ENCODE results near the gene UBL4A. TPM values are rescaled to one million over a fixed set of nuclear protein-coding genes. Genes with fewer than 3 reads are reported as not detected.

The UBL4A gene
- total RNA-seq, 2 donors from 2014 or later: 54.6 to 61.0 TPM

DNA sequence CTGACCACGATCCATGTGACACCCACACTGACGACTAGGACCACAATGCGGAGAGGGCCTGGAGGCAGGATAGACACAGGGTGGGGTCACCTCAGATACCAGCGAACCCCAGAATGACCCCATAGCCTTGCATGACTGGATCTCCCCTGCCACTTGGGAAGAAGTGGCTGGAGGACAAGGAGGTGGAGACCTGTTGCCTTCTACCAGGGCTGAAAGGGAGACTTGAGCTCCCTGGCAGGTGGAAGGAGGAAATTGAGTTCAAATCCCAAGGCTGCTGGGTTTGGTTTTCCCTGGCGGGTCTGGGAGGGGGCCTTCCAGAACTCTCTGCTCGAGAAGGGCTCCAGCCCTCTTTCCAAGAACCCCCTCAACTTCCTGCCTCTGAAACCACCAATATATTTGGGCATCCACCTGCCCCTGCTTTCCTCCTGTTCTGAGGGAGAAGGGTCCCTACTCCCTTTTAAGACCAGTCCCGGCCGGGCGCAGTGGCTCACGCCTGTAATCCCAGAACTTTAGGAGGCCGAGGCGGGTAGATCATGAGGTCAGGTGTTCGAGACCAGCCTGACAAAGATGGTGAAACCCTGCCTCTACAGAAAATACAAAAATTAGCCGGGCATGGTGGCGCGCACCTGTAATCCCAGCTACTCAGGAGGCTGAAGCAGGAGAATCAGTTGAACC is 26.6 kb upstream of the UBL4A start:
- Histone ChIP-seq H3K4me1 (peaks cover 0 to 7% of the 10 kb centered on the region in 2 donors), H3K27ac (no peak overlapping the region), H3K36me3 (peaks cover 16% of the 10 kb centered on the region), H3K27me3 (no peaks in the 10 kb centered on the region), H3K9me3 (no peaks in the 10 kb centered on the region), H3K4me3 (no peak overlapping the region)
- no peak for DNase-seq (ENCODE audit: low spot score)
- TF ChIP-seq CTCF (IDR thresholded peaks at IDR 0.05): no peak

DNA sequence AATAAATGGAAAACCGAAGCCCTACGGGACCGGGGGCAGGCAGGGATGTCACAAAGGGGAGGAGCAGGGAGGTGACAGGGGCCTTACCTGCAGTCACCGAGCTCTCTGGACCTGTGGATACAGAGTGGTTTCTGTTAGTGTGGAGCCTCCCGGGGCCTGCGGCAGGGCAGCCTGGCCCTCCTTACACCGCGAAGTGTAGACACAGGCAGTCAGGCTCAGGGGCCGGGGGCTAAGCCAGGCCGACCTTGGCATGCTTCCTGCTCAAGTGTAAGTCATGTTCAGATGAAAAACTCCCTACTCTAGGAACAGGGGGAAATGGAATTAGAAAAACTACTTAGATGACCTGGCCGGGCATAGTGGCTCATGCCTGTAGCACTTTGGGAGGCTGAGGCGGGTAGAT is 25.3 kb upstream of the UBL4A start:
- Histone ChIP-seq H3K27me3 (no peaks in the 10 kb centered on the region), H3K4me3 (no peak overlapping the region), H3K36me3 (peaks cover 27% of the 10 kb centered on the region), H3K9me3 (no peaks in the 10 kb centered on the region), H3K27ac (no peak overlapping the region), H3K4me1 (peaks cover 0 to 1% of the 10 kb centered on the region in 2 donors)
- no peak for TF ChIP-seq CTCF (IDR thresholded peaks at IDR 0.05)
- no peak for DNase-seq (ENCODE audit: low spot score)

DNA sequence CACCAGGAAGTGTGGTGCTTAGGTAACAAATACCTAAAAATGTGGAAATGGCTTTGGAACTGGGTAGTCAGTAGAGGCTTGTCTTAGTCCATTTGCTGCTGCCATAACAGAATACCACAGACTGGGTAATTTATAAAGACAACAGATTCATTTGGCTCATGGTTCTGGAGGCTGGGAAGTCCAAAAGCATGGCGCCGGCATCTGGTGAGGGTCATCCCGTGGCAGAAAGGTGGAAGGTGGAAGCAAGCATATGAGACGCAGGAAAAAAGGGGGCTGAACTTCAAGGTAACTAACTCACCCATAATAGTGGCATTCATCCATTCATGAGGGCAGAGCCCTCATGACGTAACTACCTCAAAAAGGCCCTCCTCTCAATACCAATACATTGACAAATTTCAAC is 23.0 kb upstream of the UBL4A start:
- no peak overlapping the region for H3K4me3 ChIP-seq
- H3K27me3 ChIP-seq: no peaks in the 10 kb centered on the region
- no peak overlapping the region for H3K27ac ChIP-seq
- peaks cover 30% of the 10 kb centered on the region for H3K36me3 ChIP-seq
- TF ChIP-seq CTCF (IDR thresholded peaks at IDR 0.05): no peak
- no peak for DNase-seq (ENCODE audit: low spot score)
- H3K9me3 ChIP-seq: no peaks in the 10 kb centered on the region
- no peaks in the 10 kb centered on the region for H3K4me1 ChIP-seq

- Histone ChIP-seq H3K27me3 (no peaks in the 10 kb centered on the region), H3K4me1 (no peaks in the 10 kb centered on the region), H3K4me3 (no peak overlapping the region), H3K36me3 (peaks cover 30% of the 10 kb centered on the region), H3K9me3 (no peaks in the 10 kb centered on the region), H3K27ac (no peak overlapping the region)
- no peak for TF ChIP-seq CTCF (IDR thresholded peaks at IDR 0.05)
- no peak for DNase-seq (ENCODE audit: low spot score)
These were observed 21.9 kb upstream of the UBL4A start for GRCh38 chrX:154508384-154508745.

DNA sequence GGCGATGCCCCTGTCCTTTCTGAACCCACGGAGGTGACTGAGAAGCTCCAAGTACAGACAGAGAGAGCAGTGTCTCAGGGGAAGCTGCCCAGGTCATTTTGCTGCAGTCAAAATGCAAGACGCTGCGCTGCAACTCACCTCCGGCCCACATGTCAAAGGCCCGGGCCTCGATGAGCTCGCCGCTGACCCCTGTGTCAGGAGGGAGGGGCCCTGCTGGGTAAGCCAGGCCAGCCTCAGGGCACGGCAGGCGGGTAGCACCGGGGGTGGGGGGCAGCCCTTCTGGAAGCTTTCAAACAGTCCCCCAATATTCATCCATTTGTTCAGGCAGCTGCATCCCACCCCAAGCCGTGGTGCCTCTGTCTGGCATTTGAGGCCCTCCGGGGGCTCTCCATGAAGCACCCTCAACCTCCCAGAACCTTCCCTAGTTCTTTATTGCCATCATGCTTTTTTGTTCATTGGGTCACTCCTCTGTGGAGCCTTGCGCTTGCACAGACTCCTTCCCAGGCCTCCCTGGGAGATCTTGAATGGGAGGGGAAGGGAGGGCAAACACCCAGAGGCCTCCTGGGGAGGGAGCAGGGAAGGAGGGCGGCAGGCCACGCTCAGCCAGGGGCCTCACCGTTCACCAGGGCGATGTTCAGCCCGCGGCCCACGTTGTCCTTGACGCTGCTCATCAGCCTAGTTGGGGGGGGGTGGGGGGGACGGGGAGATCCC is 21.4 kb upstream of the UBL4A start:
- no peak for DNase-seq (ENCODE audit: low spot score)
- TF ChIP-seq CTCF (IDR thresholded peaks at IDR 0.05): no peak
- no peaks in the 10 kb centered on the region for H3K9me3 ChIP-seq
- H3K4me3 ChIP-seq: no peak overlapping the region
- H3K4me1 ChIP-seq: no peaks in the 10 kb centered on the region
- H3K36me3 ChIP-seq: peaks cover 30% of the 10 kb centered on the region
- no peaks in the 10 kb centered on the region for H3K27me3 ChIP-seq
- no peak overlapping the region for H3K27ac ChIP-seq

Data from right atrium auricular region (tissue), 2 donors.